IPS DF 6.9 (cell line): Measurements from ENCODE around the gene PKD1.
"Not testable (repeated sequence)": the region's sequence is repeated elsewhere in the genome, so short reads cannot be mapped to it uniquely, and the experiment has no call there.

ENCODE experiments used
- DNase-seq: peaks from one replicate; pipeline ENCODE4 v3.0.0-alpha.2; 2013; ENCODE audit warnings: low read depth, low spot score
- H3K27ac ChIP-seq: one replicate; pipeline ENCODE4 v1.5.1; 2013; ENCODE audit warnings: low read length, control low read depth
- H3K27me3 ChIP-seq: 2 replicates; pipeline ENCODE4 v1.6.1; 2013; ENCODE audit warnings: mild to moderate bottlenecking, low read length; ENCODE audit not compliant: control insufficient read depth, insufficient read depth
- H3K36me3 ChIP-seq: 2 replicates; pipeline ENCODE4 v1.6.1; 2013; ENCODE audit warnings: low read length; ENCODE audit not compliant: control insufficient read depth, insufficient read depth
- H3K4me1 ChIP-seq: 2 replicates; pipeline ENCODE4 v1.6.1; 2013; ENCODE audit warnings: low read length; ENCODE audit not compliant: control insufficient read depth, insufficient read depth
- H3K4me3 ChIP-seq: 2 replicates; pipeline ENCODE4 v1.5.1; 2013; ENCODE audit warnings: mild to moderate bottlenecking, low read length
- H3K9me3 ChIP-seq: 2 replicates; pipeline ENCODE4 v1.6.1; 2013; ENCODE audit warnings: low read length, inconsistent platforms; ENCODE audit not compliant: control insufficient read depth, insufficient read depth
- WGBS: extraction: QIAGEN DNeasy Blood & Tissue Kit; methylation state at CpG from one replicate; pipeline ENCODE4 v1.1.7; 2013; ENCODE audit warnings: mixed read lengths, missing lambda C conversion rate; ENCODE audit not compliant: insufficient read length, insufficient coverage; 5-methylcytosine and 5-hydroxymethylcytosine counted together

Gene PKD1

DNA sequence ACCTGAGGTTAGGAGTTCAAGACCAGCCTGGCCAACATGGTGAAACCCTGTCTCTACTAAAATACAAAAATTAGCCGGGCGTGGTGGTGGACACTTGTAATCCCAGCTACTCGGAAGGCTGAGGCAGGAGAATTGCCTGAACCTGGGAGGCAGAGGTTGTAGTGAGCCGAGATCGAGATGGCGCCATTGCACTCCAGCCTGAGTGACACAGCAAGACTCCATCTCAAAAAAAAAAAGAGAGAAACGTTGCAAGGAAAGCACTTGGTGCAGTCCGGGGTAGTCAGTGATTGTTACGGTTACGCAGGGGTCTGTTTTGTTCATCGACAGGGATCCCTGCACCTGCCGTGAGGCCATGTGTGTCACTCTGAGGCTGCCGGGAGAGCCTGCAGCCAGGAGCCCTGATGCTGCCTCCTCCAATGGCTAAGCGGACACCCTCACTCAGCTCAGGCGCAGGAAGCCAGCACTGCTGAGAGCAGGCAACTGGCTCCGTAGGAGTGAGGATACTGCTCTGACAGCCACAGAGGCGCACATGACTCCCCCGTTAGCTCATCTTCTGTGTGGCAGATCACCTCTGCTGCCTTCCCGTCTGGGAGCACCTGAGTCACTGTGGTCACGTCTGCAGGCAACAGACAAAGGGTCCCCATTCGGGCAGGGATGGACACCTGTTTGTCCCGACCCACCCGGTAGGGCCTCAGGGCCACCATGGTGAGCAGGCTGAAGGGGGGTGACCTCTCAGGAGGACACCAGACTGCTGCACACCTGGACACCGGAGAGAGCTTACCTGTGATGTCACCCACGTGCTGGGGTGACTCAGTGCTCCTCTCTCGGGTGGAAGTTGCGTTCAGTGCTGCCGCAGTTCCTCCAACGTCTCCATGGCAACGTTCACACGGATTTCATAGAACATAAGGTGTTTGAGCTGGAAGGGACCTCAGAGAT lies 7.5 kb upstream of the PKD1 start:
- no peaks in the 10 kb centered on the region for H3K36me3 ChIP-seq
- DNase-seq = no peak
- H3K27ac ChIP-seq = no peak overlapping the region
- no peaks in the 10 kb centered on the region for H3K9me3 ChIP-seq
- H3K4me1 ChIP-seq = no peaks in the 10 kb centered on the region; the same call in 1 of the 2 replicates
- no CpG with 5 or more reads among the region's 31 CpGs for WGBS
- no peaks in the 10 kb centered on the region for H3K27me3 ChIP-seq
- H3K4me3 ChIP-seq = no peak overlapping the region

DNA sequence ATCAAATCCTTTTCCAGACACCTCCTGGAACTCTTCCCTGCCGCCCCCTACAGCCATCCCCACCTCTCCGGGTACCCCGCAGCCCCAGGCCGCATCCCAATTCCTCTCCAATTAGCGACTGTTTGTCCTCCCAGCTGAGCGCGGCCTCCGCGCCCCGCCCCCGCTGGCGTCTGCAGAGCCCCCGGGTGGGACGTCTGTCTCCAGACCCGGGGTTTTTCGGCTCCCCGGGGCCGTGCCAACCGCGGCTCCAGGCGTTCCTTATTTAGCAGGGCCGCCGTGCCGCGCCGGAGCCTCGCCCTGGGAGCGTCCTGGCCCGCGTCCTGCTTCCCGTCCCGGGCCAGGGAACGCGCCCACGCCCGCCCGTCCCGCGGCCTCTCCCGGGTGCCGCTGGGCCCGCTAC lies 627 bp downstream of the PKD1 start:
- not testable (repeated sequence) for DNase-seq, H3K4me1 ChIP-seq
- H3K4me3 ChIP-seq = peak overlapping the region; percentile 57; the same call in 1 of the 2 replicates

DNA sequence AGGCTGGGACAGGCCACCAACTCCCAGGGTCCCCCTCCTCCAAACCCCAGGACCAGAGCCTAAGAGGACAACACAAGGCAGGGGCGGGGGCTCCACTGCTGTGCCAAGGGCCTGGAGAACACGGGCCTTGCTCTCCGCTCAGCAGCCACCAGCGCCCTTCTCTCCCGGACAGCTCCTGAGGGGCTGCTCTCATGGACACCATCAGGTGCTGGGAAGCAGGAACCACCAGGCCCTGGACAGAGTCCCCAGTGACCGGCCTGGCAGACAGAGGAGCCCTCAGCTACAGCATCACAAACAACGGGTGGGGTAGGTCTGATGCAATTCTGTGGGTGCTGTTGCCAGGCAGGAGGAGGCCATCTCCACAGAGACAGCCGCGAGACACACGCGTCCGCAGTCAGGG lies 1.9 kb downstream of the PKD1 start:
- not testable (repeated sequence) for H3K27ac ChIP-seq, H3K9me3 ChIP-seq, H3K27me3 ChIP-seq, DNase-seq, H3K4me1 ChIP-seq, H3K36me3 ChIP-seq, H3K4me3 ChIP-seq
- WGBS = no CpG with 5 or more reads among the region's 12 CpGs

More for the DNA sequence above, 627 bp downstream of the PKD1 start:
- H3K36me3 ChIP-seq, H3K27me3 ChIP-seq, H3K27ac ChIP-seq, H3K9me3 ChIP-seq: not testable (repeated sequence)
- no CpG with 5 or more reads among the region's 42 CpGs for WGBS

DNA sequence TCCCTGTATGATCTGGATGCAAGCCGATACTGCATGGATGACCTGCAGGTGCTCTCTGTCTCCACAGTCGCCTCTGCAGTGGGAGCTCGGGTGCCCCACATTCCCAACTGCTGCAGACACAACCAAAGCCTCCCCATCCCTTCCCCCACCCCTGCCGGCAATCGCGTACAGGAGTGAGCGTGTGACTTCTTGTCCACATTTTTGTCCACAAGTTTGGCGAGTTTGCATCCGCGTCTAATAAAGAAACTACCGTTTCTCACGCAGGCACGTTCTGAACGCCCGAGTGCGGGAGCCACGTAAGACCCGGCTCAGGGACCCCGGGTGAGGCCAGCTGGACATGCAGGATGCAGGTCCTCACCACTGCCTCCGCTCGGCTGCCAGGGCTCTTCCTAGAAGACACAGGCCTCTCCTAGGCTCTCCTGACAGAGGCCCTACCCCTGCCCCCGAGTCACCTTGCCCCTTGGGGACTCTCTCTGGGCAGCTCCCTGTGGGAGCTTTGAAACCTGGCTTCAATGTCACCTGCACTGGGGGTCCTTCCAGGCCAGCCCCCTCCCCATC lies 5.7 kb downstream of the PKD1 start:
- not testable (repeated sequence) for DNase-seq, H3K4me1 ChIP-seq, H3K4me3 ChIP-seq, H3K27me3 ChIP-seq, H3K9me3 ChIP-seq, H3K27ac ChIP-seq, H3K36me3 ChIP-seq
- no CpG with 5 or more reads among the region's 22 CpGs for WGBS

DNA sequence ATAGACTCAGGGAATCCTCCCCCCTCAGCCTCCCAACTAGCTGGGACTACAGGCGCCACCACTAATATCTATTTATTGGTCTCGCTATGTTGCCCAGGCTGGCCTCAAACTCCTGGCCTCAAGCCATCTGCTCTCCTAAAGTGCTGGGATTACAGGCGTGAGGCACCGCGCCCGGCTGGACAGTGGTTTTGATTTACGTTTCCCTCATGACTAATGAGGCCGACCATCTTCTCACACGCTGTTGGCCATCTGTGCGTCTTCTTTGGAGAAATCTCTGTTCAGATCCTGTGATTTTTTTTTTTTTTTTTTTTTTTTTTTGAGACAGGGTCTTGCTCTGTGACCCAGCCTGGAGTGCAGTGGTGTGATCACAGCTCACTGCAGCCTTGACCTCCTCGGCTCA lies 6.4 kb downstream of the PKD1 start:
- not testable (repeated sequence) for H3K27me3 ChIP-seq, H3K36me3 ChIP-seq, H3K27ac ChIP-seq, H3K9me3 ChIP-seq, H3K4me1 ChIP-seq, DNase-seq, H3K4me3 ChIP-seq
- no CpG with 5 or more reads among the region's 11 CpGs for WGBS

DNA sequence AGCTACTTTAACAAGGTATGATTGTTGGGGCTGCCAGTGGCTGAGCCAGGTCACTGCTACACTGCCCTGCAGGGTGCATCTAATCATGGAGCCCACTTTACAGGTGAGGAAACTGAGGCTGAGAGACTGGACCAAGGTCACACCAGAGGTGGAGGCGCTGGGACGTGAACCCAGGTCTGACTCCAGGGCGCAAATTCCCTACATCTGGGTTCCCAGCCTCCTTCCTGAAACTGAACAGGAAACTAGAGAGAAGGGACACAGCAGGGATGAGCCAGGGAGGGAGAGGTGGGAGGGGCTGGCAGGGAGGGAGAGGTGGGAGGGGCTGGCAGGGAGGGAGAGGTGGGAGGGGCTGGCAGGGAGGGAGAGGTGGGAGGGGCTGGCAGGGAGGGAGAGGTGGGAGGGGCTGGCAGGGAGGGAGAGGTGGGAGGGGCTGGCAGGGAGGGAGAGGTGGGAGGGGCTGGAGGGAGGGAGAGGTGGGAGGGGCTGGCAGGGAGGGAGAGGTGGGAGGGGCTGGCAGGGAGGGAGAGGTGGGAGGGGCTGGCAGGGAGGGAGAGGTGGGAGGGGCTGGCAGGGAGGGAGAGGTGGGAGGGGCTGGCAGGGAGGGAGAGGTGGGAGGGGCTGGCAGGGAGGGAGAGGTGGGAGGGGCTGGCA lies 7.9 kb downstream of the PKD1 start:
- H3K4me1 ChIP-seq, H3K4me3 ChIP-seq, DNase-seq, H3K27ac ChIP-seq, H3K9me3 ChIP-seq, H3K36me3 ChIP-seq, H3K27me3 ChIP-seq: not testable (repeated sequence)
- no CpG with 5 or more reads among the region's 3 CpGs for WGBS

DNA sequence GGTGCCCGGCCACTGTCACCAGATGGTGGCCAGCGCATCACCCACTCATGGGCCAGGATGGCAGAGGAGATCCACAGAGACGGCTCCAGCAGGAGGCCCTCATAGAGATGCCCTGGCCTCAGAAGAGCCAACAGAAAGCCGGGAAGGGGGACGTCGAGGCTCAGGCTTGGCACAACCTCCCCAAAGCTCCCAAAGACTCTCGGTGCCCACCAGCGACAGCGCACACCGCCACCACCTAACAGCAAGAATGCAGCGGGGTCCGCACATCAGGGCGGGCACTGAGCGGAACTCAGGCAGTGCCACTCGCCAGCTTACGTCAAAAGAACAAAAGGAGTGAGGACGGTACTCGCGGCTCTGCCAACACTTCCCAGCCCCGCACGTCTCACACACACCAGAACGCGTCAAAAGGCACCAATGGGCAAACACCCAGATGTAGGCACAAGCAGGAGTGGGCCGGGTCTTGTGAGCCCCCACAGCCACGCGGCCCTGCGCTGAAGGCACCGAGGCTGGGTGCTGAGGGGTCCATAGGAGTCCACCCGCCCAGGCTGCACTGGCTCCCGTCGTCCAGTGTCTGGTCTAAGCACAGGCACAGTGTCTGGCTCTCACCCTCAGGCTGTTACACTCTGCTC lies 8.7 kb downstream of the PKD1 start:
- WGBS = no CpG with 5 or more reads among the region's 31 CpGs
- not testable (repeated sequence) for H3K4me1 ChIP-seq, H3K36me3 ChIP-seq, DNase-seq, H3K4me3 ChIP-seq, H3K9me3 ChIP-seq, H3K27me3 ChIP-seq, H3K27ac ChIP-seq

DNA sequence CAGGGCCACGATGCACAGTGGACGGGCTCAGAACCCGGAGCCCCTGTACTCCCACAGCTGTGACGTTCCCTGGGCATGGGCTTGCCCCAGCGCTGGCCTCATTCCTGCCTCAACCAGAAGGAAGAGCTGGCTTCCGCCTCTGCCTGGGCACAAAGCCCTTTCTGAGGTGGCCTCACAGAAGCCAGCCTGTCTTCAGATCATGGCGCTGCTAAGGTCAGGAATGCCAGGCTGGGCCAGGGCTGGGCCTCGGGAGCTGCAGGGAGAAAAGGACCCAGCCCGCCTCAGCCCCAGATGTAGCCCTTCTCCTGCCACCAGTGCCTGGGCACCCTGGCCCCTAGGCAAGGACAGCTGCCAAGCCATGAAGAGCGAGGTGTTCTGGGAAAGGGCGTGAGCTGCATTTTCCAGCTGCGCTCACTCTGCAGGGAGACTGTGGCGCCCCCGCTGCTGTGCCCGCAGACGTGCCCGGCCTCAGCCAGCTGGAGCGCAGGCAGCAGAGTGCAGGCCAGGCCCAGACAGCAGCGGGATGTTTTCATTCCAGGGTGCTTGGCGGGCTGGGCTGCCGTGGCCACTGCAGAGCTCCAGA lies 9.4 kb downstream of the PKD1 start:
- not testable (repeated sequence) for H3K27ac ChIP-seq, H3K9me3 ChIP-seq, H3K4me1 ChIP-seq, DNase-seq, H3K27me3 ChIP-seq, H3K36me3 ChIP-seq, H3K4me3 ChIP-seq
- WGBS = no CpG with 5 or more reads among the region's 21 CpGs

DNA sequence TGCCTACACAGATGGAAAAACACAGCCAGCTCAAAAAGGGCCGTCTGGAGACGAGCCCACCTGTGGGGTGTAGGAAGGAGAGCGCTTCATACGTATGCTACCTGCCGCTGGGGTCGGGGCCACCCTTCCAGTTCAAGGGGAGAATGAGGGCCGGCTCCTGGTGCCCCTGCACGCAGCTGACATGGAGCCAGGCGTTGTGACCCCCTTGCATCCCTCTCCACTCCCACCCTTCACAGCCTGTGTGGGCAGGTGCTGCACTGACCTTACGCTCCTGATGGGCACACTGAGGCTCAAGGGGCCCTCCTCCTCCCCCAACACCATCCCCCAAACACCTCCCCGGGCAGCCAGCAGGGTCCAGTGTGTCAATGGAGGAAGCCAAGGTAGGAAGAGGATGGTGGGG lies 10.1 kb downstream of the PKD1 start:
- H3K36me3 ChIP-seq, H3K4me3 ChIP-seq, H3K27me3 ChIP-seq, H3K4me1 ChIP-seq, DNase-seq, H3K9me3 ChIP-seq, H3K27ac ChIP-seq: not testable (repeated sequence)
- WGBS = no CpG with 5 or more reads among the region's 11 CpGs

DNA sequence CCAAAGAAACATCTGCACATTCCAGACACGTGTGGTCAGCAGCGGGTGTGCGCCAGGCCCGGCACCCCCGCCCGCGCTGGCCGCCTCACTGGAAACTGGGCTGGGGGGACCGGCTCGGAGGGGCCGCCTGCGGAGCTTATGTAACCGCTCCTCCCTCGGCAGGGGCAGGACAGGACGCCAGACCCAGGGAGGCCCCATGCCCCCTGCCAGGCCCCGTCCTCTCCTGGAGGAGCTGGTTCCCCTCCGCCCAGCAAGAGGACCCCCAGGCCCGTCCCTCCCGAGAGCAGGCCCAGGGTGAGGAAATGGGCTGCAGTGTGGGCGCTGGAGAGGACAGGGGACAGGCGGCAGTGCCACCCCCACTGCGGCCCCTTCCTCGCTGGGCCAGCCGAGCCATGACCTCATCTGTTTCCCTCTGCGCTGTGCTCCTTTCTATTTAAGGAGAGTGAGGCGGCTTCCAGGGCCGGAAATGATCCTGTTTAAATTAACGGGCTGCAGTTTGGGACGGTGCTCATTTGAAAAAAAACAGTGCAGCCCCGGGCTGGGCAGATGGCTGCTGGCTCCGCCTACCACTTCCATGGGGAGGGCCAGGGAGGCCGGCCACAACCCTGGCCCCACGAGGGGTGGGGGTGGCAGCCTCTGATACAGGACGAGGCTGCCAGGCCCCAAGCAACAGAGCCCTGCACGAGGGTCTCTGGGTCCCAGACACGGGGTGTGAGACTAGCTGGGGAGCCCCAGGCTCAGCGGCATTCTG lies 10.8 kb downstream of the PKD1 start:
- H3K4me3 ChIP-seq, H3K27me3 ChIP-seq, H3K27ac ChIP-seq, DNase-seq, H3K9me3 ChIP-seq, H3K36me3 ChIP-seq, H3K4me1 ChIP-seq: not testable (repeated sequence)
- WGBS = no CpG with 5 or more reads among the region's 37 CpGs
